Measurements from ENCODE around the gene WNT9B.

DNA sequence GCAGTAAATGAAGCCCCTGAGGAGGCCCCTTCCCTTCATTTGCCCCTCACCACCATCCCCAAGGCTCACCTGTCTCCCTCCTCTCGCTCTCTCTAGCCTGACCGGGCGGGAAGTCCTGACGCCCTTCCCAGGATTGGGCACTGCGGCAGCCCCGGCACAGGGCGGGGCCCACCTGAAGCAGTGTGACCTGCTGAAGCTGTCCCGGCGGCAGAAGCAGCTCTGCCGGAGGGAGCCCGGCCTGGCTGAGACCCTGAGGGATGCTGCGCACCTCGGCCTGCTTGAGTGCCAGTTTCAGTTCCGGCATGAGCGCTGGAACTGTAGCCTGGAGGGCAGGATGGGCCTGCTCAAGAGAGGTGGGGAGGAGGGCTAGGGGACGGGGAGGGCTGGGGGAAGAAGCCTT is 21.0 kb downstream of the WNT9B start:
- no peak for TF ChIP-seq POLR2AphosphoS5 (IDR thresholded peaks at IDR 0.05; ENCODE audit: low read depth, low read length)
- TF ChIP-seq, protein P1, sequence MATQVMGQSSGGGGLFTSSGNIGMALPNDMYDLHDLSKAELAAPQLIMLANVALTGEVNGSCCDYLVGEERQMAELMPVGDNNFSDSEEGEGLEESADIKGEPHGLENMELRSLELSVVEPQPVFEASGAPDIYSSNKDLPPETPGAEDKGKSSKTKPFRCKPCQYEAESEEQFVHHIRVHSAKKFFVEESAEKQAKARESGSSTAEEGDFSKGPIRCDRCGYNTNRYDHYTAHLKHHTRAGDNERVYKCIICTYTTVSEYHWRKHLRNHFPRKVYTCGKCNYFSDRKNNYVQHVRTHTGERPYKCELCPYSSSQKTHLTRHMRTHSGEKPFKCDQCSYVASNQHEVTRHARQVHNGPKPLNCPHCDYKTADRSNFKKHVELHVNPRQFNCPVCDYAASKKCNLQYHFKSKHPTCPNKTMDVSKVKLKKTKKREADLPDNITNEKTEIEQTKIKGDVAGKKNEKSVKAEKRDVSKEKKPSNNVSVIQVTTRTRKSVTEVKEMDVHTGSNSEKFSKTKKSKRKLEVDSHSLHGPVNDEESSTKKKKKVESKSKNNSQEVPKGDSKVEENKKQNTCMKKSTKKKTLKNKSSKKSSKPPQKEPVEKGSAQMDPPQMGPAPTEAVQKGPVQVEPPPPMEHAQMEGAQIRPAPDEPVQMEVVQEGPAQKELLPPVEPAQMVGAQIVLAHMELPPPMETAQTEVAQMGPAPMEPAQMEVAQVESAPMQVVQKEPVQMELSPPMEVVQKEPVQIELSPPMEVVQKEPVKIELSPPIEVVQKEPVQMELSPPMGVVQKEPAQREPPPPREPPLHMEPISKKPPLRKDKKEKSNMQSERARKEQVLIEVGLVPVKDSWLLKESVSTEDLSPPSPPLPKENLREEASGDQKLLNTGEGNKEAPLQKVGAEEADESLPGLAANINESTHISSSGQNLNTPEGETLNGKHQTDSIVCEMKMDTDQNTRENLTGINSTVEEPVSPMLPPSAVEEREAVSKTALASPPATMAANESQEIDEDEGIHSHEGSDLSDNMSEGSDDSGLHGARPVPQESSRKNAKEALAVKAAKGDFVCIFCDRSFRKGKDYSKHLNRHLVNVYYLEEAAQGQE (IDR thresholded peaks at IDR 0.05; ENCODE audit: insufficient read depth in 1 of 2, low read depth in 2 of 2, low read length in 2 of 2) = no peak
